RPMI8226 (cell line): ENCODE data around the gene INPP5D.
"Not testable (repeated sequence)": the region's sequence is repeated elsewhere in the genome, so short reads cannot be mapped to it uniquely, and the experiment has no call there.

Source experiments
- DNase-seq: peaks from one replicate; pipeline ENCODE4 v3.0.0-alpha.2; 2015

The INPP5D gene

DNA sequence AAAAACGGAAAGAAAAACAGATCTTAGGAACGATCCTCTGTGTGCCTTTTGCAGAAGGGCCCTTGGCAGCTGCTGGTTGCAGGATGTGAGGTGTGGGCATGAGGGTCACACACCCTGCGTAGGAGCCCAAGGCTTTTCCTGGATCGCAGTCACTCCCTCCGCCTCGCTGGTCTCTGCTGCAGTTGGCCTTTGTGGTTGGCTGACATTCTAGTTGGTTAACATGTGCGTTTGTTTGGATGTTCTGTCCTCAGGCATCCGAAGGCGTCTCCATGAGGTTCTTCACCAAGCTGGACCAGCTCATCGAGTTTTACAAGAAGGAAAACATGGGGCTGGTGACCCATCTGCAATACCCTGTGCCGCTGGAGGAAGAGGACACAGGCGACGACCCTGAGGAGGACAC, 61.7 kb downstream of the INPP5D start:
- no peak for DNase-seq

DNA sequence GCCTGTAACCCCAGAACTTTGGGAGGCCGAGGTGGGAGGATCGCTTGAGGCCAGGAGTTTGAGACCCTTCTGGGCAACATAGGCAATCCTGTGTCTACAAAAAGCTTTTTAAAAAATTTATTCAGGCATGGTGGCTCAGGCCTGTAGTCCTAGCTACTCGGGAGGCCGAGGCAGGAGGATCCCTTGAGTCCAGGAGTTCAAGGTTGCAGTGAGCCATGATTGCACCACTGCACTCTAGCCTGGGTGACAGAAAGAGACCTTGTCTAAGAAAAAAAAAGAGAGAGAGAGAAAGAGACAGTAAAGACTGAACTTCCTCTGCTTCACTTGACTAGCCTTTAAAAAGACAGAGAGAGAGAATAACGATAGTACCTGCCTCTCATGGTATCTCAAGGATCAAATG, 62.4 kb downstream of the INPP5D start:
- no peak for DNase-seq

- not testable (repeated sequence) for DNase-seq
Observed at GRCh38 chr2:233123576-233123975, 63.4 kb downstream of the INPP5D start.

DNA sequence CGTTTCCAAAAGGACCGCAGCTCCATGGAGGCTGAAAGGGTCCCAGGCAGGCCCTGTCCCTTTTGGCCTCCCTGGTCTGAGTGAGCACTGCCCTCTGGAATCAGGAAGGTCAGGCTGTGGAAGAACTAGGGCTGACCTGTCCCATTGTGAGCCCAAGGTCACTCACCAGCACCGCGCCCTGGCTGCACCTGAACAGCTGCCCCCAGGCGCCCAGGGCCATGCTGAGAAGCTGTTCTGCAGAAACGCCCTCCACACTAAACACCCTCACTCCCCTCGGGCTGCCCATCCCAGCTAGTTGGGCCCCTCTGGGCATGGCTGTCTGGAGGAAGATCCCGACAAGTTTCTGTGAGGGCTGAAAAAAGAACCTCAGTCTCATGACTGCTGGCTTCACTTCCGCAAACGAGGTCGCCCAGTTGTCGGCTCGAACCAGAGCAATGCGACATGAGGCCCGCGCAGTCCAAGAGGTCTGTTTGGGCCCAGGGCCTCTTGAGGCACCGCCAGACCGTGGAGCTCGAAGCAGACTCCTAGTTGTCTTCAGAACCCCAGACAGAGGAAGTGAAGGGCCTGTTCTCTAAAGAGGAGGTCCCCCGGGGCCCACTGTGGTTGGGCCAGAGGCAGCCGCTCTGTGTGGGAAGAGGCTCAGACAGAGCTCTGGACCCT, 64.4 kb downstream of the INPP5D start:
- no peak for DNase-seq

- DNase-seq, result no peak
Observed at GRCh38 chr2:233125455-233126065, 65.4 kb downstream of the INPP5D start.

DNA sequence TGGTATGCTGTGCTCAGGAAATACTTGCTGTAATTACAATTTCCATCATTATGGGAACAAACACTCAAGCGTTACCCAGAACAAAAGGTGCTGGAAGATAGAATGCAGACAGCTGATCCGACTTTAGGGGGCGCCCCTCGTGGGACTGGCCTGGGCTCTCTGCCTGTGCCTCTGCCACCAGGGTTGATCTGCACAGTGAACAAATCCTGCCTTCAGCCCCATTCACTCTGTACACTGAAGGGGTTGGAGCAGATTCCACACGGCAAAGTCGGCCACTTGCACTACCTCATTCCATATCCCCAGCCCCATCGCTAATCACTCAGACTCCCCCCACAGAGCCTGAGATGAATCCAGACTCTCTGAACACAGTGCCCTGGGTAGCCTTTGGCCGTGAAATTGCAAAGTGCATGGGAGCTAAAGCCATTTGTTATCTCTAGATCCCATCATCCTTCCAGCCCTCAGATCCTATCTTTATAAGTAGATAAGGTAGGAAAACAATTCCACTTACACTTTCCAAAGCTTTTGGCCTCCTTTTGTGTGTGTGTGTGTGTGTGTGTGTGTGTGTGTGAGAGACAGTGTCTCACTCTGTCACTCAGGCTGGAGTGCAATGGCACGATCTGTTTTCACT, 69.3 kb downstream of the INPP5D start:
- no peak for DNase-seq

GRCh38 chr2:233130024-233130423, 69.9 kb downstream of the INPP5D start:
- DNase-seq, result no peak

DNA sequence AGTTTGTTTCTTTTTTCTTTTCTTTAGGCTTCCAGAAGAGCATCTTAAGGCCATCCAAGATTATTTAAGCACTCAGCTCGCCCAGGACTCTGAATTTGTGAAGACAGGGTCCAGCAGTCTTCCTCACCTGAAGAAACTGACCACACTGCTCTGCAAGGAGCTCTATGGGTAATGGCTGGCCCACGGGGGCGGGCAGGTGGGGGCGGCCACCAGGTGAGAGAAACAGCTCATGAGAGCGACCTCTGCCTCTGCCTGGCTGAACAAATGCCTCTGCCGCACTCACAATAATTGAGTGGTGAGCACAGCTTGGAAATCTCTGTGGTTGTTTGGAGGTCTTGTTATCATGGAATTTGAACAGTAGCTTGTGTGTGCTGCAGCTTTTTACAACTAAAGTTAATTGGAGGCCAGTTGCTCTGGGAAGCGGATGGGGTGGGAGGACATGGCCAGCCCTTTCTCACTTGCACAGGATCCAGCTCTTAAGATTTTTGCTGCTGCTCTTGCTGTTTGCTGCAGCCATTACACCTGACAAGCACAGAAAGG, 70.4 kb downstream of the INPP5D start:
- no peak for DNase-seq

- no peak for DNase-seq
Observed at GRCh38 chr2:233131936-233132720, 72.0 kb downstream of the INPP5D start.

GRCh38 chr2:233133239-233133638, 73.1 kb downstream of the INPP5D start:
- DNase-seq, result no peak

DNA sequence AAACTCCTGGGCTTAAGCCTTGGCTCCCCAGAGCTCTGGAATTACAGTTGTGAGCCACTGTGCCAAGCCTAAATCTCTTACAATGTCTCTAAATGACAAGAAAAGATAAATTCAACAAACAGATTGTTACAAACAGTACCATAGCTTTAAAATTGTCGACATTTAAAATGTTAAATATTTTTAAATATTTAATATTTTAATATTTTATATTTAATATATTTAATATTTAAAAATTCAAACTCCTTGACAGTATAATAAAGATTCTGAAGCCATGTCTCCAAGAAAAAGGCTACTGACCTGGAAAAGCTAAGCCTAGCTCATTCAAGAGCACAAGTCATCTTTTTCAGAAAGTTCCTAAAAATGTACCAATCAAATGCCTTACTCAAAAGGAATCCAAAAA, 75.3 kb downstream of the INPP5D start:
- no peak for DNase-seq

DNA sequence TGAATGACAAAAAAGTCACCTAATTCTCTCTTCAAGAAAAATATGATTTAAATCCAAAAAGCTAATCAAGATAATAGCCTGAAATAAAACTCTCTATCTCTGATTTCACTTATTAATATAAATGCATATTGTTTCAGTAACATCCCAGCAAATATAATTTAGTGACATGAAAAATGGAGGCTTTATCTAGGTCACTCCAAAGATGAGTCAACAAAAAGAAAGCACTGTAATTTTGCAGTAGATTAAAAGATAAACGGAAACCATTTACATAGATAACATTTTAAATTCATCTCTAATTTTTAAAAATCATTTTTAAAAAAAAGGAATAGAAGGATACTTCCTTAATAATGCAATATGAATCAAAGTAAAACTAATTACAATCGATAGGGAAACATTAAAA, 76.9 kb downstream of the INPP5D start:
- no peak for DNase-seq

GRCh38 chr2:233140077-233140585, 80.0 kb downstream of the INPP5D start:
- no peak for DNase-seq

DNA sequence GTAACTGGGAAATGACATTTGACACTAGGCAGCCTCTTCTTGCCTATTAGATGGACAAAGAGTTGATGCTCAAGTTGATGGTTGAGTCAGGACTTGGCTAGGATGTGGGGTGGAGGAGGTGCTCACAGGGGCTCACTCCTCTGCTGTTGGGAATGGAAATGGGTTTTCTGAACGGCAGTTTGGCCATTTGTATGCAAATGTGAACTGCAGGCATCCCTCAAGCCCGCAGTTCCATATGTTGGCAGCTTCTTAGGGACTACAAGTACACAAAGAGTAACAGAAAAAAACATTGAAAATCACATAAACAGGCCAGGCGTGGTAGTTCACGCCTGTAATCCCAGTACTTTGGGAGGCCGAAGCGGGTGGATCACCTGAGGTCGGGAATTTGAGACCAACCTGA, 80.8 kb downstream of the INPP5D start:
- no peak for DNase-seq

DNA sequence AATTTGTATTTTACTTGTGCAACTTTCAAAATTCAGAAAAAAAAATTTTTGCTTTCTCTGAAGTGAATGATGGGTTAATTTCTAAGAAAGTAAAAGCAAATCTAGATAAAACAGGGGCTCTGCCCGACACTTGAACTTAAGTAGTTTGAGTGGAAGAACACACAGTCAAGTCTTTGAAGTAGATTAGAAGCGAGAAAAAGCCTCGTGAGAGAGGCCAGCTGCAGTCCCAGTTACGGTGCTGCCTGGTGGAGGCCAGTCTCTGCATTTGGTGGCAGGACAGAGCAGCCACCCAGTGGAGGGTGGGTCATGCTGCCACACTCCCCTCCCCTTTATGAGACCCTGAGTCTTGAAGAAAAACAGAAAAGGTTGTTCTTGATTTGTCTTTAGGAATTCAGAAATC, 81.8 kb downstream of the INPP5D start:
- no peak for DNase-seq

DNA sequence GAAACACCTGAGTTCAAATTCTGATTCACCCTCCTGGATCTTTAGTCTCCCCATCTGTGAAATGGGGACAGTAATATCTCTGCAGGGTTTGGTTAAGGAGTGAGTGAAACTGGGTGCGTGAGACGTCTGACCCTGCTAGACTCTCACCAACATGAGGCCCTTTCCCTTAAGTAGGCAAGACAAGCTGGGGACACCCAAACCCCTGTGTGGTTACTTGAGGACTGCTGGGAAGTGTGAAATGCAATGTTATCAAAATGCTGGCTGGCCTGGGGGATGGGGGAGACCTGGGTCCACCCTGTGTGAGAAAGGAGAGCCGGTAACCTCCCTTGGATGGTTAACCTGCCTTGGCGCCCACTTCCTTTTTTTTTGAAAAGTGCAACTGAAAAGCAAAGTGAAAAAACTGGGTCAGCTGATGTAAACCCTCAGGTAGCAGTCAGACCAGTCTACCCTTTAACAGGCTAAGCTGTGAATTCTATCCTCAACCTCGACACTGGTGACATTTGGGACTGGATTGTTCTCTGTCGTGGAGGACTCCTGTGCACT, 82.3 kb downstream of the INPP5D start:
- peak; percentile 37 for DNase-seq

DNA sequence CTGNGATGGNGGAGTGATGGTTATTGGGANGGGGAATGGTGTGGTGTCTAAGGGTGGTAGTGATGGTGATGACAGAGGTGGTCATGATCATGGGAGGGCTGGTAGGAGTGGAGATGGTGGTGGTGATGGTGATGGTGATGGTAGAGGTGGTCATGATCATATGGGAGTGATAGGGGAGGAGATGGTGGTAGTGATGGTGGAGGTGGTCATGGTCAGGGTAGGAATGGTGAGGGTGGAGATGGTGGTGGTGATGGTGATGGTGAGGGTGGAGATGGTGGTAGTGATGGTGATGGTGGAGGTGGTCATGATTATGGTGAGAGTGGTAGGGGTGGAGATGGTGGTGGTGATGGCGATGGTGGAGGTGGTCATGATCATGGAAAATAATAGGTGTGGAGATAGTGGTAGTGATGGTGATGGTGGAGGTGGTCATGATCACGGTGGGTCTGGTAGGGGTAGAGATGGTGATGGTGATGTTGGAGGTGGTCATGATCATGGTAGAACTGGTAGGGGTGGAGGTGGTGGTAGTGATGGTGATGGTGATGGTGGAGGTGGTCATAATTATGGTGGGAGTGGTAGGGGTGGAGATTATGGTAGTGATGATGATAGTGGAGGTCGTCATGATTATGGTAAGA, 83.7 kb downstream of the INPP5D start:
- DNase-seq, result no peak

DNA sequence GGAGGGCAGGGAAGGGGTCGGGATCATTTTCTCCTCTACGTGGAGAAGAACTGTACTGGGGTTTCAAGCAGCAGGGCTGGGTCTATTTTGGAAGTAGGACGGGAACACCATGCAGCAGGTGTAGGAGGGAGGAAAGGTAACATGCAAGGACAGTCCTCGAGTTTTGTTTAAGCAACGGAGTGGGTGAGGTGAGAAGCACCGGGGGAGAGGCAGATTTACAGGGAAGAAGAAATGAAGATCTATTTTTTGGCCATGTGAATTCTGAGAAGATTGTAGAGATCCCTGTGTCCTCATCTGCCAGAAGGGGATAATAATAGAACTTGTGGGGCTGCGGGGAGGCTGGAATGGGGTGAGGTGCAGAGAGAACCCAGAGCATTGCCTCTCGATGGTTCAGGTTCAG, 85.6 kb downstream of the INPP5D start:
- DNase-seq, result no peak

- DNase-seq, result no peak
Observed at GRCh38 chr2:233146194-233146593, 86.1 kb downstream of the INPP5D start.

DNA sequence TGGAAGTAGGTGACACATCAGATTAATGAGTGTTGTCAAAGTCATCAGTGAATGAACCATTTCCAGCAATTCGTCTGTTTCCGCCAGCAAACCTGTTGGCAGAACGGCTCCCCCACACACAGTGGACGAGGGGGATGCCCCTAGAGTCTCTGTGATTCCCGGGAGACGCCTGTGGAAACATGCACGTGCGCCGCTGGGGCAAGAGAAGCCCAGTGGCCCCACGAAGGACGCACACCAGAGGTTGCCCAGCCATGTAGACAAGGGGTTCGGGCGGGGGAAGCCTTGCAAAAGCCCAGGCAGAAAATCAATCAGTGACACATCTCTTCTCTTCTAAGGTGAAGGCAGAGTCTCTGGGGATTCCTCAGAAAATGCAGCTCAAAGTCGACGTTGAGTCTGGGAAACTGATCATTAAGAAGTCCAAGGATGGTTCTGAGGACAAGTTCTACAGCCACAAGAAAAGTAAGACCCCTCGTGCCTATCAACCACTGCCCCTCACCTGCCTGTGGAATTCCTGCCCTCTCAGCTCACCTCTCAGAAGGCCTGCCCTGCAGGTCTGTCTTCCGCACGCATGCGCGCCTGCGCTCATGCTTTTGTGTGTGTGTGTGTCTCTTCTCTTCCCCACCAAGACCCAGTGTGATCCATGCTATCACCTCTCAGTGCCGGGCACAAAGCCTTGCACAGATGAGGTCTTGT, 87.1 kb downstream of the INPP5D start:
- DNase-seq, result no peak

DNA sequence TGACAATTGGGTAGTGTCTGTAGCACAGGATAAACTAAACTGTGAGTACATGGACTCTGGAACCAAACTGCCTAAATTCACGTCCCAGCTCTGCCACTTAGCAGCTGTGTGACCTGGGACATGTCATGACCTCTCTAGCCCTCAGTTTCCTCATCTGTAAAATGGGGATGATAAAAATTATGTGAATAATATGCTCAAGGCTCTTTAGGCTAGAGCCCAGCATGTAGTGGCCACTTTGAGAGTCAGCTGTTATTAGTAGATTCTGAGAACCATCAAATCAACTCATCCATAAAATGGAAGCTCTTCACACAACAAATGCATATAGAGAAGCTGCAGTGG, 87.7 kb downstream of the INPP5D start:
- no peak for DNase-seq

DNA sequence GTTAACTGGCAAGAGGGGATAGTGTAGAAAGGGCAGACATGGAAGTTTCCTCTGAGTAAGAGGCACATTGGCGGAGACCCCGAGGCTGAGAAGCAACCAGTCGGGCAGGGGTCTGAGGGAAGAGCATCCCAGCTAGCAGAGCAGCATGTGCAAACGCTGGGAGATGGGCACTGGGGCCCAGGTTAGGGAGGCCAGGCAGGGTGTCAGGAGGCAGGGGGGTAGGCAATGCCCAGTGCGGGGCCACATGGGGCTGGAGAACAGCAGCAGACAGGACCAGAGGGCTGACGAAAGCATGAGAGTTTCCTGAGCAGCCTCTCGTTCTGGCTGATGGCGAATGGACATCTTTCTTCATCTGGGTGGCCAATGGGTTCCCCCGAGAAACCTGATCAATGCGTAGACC, 88.2 kb downstream of the INPP5D start:
- no peak for DNase-seq
